GM12801 (cell line): ENCODE results near the gene GPATCH8.

Source experiments
- TF ChIP-seq, protein P1 (sequence below): IDR thresholded peaks from one replicate; pipeline ENCODE4 v1.5.1; 2011; ENCODE audit warnings: control low read depth; ENCODE audit not compliant: insufficient read length; ENCODE audit errors: extremely low read depth

Gene GPATCH8

DNA sequence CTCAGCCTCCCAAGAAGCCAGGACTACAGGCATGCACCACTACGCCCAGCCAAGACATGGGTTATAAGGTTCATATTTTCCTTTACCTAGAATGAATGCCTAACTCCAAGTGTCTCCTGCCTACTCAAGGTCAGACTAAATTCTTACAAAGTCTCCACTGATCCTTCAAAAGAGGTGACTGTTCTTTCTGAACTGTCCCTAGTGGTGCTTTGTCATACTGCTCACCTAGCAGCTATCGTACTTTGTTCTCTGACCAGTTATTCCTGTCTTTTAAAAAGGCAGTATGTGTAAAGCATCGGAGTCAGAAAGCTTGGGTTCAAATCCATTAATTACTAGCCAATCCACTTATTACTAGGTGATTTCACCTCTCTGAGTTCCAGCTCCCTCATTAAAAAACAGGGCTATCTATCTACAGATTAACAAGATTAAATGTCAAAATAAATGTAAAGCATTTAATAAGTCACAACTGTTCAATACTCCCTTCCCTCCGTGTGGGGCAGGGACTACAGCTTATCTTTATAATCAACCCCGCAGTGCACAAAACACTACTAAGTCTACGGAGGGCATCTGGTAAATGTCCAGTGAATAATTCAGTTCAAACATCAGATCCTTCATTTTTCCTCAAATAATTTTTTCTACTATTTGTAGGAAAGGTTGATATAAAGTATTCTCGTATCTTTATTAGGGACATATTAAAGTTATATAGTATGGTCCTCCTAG lies 93.7 kb downstream of the GPATCH8 start:
- TF ChIP-seq, protein P1, sequence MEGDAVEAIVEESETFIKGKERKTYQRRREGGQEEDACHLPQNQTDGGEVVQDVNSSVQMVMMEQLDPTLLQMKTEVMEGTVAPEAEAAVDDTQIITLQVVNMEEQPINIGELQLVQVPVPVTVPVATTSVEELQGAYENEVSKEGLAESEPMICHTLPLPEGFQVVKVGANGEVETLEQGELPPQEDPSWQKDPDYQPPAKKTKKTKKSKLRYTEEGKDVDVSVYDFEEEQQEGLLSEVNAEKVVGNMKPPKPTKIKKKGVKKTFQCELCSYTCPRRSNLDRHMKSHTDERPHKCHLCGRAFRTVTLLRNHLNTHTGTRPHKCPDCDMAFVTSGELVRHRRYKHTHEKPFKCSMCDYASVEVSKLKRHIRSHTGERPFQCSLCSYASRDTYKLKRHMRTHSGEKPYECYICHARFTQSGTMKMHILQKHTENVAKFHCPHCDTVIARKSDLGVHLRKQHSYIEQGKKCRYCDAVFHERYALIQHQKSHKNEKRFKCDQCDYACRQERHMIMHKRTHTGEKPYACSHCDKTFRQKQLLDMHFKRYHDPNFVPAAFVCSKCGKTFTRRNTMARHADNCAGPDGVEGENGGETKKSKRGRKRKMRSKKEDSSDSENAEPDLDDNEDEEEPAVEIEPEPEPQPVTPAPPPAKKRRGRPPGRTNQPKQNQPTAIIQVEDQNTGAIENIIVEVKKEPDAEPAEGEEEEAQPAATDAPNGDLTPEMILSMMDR = no peak

DNA sequence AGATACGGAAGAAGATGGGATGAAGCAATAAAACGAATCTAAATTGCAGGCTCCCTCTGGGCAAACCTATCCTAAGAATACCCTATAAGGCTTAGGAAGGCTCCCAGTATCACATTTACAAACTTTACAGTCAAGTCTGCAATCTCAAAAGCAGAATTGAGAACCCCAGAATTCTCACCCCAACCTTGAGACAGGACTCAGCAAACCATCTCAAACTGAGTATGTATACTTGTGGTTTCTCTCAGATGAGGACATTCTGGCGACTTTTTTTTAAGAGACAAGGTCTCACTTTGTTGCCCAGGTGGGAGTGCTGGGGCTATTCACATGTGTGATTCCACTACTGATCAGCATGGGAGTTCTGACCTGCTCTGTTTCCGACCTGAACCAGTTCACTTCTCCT lies 94.4 kb downstream of the GPATCH8 start:
- TF ChIP-seq, protein P1 = no peak

DNA sequence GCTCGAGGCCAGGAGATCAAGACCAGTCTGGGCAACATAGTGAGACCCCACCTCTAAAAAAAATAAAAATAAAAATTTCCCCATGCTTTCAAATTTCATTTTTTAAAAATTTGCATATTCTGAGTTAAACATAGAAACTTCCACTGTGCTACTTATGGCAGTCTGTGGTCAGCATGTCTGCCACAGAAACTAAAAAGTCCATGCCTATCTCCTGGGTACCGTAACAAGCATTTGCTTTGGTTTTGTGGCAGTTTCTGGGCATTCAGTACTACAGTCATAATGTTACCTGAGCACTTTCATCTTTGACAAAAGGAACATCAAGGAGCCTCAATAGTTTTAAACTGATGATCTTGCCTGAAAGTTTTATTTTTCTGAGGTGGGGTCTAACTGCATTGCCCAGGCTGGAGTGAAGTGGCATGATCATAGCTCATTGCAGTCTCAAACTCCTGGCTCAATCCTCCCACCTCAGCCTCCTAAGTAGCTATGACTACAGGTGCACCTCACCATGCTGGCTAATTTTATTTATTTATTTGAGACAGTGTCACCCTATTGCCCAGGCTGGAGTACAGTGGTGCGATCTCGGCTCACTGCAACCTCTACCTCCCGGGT lies 100.5 kb downstream of the GPATCH8 start:
- TF ChIP-seq, protein P1 = no peak

DNA sequence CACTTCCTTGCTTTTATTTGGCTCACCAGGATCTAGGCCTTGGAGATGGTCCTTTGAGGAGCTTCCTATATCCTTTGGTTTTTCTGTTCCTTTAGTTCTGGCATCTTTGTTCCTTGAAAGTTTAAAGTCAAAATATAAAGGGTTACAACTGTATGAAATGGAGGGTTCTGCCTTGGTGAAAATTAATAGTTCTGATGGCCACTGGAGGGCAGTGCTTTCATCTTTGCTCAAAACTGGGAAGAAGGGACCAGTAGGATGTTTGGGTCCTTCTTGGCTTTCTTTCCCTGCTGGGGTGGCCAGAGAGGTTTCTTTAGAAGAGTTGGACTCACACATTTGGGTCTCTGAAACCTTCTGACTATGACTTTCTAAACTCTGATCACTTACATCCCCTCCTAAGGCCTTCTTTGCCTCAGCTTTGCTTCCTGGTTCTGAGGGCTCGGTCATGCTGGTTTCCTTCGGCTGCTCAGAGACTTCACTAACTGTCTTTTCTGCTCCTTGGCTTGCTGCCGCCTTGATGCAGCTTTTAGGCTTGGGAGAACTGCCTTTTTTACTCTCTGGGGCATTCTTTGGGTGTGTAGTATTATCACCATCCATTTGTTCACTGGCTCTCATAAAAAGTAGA lies 102.9 kb downstream of the GPATCH8 start:
- TF ChIP-seq, protein P1 = no peak

DNA sequence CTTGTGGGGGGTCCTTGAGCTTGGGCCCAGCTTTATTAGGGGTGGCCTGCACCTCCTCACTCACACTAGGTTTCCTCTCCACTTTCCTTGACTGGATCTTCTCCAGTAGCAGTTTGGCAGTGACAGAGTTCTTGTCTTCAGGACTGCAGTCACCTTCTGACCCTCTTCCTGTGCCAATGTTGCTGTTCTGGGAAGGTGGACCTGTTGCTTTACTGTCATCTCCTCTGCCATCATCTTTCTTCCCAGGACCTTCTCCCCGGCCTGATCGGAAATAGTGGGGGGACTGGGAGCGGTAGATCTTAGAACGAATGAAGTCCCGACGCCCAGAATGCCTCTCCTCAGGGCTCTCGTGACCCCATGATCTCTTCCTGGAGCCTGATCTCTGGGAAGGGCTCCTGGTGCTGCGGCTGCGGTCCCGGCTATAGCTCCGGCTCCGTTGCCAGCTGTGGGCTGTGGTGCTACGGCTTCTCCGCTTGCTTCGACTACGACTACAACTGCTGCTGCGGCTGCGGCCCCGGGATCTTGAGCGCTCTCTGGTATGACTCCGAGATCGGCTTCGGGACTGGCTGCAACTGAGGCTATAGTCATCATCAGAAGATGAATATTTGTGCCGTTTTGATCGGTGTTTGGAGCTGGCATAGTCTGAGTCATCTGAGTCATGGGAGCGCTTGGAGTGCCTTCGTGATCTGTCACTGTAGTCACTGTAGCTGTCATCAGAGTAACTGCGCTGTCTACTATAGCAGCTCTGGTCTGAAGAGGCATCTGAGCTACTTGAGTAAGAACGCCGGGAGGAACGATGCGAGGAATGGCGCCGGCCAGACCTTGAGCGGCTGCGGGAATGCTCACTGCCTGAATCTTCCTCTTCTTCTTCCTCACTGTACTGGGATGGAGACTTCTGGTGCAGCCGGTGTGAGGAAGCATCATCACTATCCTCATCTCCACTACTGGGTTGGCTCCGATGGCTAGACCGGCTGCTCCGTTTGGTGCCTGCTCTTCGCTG lies 104.2 kb downstream of the GPATCH8 start:
- TF ChIP-seq, protein P1 = no peak

DNA sequence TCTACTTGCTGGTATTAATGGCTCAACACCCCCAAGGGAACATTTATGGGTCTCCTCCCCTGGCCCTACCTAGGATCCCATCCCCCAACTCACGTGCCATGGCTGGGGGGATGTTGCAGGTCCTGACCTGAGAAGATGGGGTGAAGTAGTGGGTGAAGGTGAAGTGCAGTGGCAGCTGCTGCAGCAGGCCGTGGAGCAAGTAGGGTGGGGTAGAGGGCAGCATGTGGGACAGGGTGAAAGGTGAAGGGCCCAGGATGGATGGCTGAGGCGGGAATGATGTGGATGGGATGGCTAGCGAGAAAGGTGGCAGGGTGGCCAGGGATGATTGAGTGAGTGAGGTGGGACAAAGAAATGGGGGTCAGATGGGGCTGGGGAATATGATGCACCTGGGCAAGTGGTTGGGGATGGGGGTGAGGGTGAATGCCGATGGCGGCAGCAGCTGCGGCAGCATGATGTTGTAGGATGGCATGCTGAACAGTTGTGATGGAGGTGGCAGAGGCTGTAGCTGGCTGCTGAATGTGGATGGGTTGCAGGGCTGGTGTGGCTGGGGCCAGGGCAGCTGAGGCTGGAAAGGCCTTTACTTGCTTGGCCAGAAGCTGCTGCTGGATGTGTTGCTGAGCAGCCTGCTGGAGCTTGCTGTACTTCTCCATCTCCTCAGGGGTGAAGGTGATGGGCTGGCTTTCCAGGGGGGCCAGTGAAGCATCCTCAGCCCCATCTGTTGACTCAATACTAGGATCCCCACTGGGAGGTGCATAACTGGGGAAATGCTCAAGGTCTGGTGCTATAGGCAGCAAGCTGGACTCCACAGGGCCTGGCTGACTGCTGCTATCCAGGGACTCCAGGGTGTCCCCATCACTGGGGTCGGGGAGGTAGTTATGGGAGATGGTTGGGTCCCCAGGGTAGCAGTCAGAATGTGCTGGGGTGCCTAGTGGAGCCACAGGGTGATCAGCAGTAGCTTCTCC lies 105.4 kb downstream of the GPATCH8 start:
- TF ChIP-seq, protein P1 = no peak
